ENCODE results near the gene HTR4. TPM values are rescaled to one million over a fixed set of nuclear protein-coding genes. Genes with fewer than 3 reads are reported as not detected.

HTR4 gene
- total RNA-seq, 1 donor from 2014 or later = 0.70 TPM

GRCh38 chr5:148623101-148623500 is 31.2 kb downstream of the HTR4 start:
- DNase-seq (ENCODE audit: low spot score) = no peak
- intact Hi-C loops (cut with DNase I) = no loop called here

DNA sequence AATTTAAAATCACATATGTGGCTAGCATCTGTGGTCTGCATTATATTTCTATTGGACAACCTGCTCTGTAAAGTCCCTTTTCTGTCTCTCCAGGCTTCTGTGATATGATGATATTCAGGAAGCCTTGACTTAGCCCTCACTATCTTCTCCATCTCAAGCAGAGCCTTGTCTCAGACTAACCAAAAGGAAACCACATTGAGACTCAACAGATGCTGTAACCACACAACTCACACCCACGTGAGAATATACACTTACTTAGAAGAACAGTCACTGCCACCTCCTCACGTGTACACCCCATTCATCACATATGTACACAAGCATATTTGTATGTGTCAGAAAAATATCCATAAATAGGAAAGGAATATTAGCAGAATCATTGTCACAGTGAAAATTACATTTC is 33.6 kb downstream of the HTR4 start:
- DNase-seq (ENCODE audit: low spot score) = no peak
- intact Hi-C loops (cut with DNase I) = no loop called here

DNA sequence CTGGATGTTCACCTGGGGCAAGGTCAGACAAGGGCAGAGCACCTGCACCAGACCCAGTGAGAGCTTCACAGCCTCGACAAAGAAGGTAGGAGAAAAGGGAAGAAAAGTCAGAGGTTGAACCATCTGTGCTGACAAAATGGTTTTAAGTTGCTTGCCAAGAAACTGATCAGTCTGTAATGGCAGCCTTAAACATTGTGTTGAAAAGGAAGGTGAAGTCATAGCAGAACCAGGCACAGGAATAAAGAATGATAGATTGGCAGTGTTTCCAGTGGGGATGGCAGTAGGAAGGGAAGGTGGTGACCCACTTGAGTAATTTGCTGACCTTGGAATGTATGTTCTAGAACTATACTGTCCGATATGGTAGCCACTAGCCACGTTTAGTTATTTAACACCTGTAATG is 34.2 kb downstream of the HTR4 start:
- intact Hi-C loops (cut with DNase I) = no loop called here
- no peak for DNase-seq (ENCODE audit: low spot score)

- intact Hi-C loops (cut with DNase I) = no loop called here
- DNase-seq (ENCODE audit: low spot score) = no peak
Measured at GRCh38 chr5:148619484-148619883, 34.8 kb downstream of the HTR4 start.

- intact Hi-C loops (cut with DNase I) = no loop called here
- no peak for DNase-seq (ENCODE audit: low spot score)
Measured at GRCh38 chr5:148615644-148616275, 38.6 kb downstream of the HTR4 start.

GRCh38 chr5:148607406-148607805 is 46.9 kb downstream of the HTR4 start:
- no peak for DNase-seq (ENCODE audit: low spot score)
- intact Hi-C loops (cut with DNase I) = no loop called here

- intact Hi-C loops (cut with DNase I) = no loop called here
- no peak for DNase-seq (ENCODE audit: low spot score)
Measured at GRCh38 chr5:148606296-148606695, 48.0 kb downstream of the HTR4 start.

- intact Hi-C loops (cut with DNase I) = no loop called here
- no peak for DNase-seq (ENCODE audit: low spot score)
Measured at GRCh38 chr5:148599187-148599586, 55.1 kb downstream of the HTR4 start.

GRCh38 chr5:148595697-148596096 is 58.6 kb downstream of the HTR4 start:
- intact Hi-C loops (cut with DNase I) = no loop called here

DNA sequence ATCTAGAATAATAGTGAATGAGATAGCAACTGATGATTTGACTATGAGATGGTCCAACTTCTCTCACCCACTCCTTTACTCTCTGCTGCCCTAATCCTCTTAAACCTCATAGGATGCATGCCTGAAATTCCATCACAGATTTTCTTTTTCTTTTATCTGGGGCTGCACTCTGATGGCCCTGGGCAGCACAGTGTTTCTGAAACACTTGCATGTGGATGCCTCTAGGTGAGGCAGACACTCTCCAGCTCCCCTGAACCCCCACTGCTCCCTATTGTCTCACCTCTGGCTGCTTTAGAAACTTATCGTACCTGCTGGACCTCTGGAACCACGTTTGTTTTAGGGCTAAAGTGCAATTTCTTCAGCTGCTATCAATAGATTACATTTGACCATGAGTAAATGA is 67.5 kb downstream of the HTR4 start:
- intact Hi-C loops (cut with DNase I) = no loop called here
- DNase-seq (ENCODE audit: low spot score) = no peak

More at GRCh38 chr5:148595697-148596096, 58.6 kb downstream of the HTR4 start:
- DNase-seq (ENCODE audit: low spot score) = no peak

DNA sequence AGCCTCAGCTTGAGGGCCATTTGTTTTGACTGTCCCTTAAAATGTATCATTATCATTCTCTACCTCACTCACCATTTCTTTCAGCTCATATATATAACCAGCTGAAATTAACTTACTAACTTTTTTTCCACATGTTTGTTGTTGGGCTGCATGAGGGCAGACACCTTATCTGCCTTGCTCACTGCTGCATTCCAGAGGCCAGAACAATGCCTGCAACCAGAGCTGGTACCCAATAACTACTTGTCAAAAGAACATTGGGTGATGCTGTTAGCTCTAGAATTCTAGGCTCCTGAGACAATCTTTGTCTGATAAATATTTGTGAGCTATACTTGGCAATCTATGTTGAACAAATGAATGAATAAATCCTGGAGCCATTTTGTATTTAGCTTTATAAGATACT is 68.3 kb downstream of the HTR4 start:
- intact Hi-C loops (cut with DNase I) = no loop called here

GRCh38 chr5:148584103-148584502 is 70.2 kb downstream of the HTR4 start:
- intact Hi-C loops (cut with DNase I) = no loop called here

More for the DNA sequence above, 68.3 kb downstream of the HTR4 start:
- DNase-seq (ENCODE audit: low spot score) = no peak

DNA sequence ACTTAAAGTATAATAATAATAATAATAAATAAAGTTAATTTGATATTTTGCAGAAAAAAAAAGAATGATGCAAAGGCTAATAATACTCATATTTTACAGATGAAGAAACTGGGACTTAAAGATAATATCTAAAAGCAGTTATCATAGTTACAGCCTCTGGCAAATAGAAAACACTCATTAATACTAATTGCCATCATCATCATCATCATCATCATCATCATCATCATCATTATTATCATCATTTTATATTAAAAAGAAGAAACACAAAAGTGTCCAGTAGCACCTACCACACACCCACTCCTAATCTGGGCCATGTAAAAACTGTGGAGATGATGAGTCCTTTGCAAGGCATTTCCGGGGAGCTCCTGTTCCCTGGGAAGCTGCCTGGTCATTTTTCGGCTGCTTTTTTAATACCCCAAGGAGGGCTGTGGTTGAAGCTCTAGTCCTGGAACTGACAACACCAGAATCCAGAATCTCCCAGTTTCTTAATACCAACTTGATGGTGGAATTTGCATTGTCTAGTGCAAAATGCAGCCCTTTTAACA is 70.8 kb downstream of the HTR4 start:
- no peak for DNase-seq (ENCODE audit: low spot score)
- intact Hi-C loops (cut with DNase I) = no loop called here

More at GRCh38 chr5:148584103-148584502, 70.2 kb downstream of the HTR4 start:
- no peak for DNase-seq (ENCODE audit: low spot score)

- intact Hi-C loops (cut with DNase I) = no loop called here
- no peak for DNase-seq (ENCODE audit: low spot score)
Measured at GRCh38 chr5:148574167-148574566, 80.2 kb downstream of the HTR4 start.

DNA sequence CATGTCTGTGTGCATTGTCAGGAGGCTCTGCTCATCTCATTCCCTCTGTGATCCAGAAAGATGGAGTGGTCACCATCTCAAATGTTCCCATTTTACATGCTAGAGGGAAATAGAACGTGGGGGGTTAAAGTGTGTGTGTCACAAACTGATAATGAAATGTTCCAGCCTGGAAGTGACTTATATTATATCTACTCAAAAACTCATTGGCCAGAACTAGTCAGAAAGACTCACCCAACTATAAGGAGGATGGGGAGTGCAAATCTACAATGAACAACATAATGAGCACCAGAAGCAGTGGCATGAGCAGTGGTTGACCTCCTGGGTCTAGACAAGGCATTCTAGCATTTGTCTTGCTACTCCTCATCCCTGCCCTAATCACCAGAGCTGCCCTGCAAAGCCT is 81.0 kb downstream of the HTR4 start:
- no peak for DNase-seq (ENCODE audit: low spot score)
- intact Hi-C loops (cut with DNase I) = no loop called here

DNA sequence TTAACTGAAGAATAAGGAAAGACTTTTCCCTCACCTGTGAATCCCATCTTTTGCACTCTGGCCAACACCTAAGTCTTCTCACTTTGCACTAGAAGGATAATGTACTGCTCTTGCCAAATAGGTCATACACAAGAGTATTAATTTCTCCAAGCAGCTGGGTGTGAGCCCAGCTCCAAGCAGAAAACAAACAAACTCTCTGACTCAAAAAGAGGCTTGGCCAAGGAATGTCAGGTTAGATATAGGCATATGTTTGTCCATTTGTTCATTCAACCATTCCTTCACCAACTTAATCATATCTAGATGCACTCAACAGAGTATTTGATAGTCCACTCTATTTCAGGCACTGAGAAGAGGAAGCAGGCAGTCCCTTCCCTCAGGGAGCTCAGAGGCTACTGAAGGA is 84.4 kb downstream of the HTR4 start:
- intact Hi-C loops (cut with DNase I) = no loop called here

GRCh38 chr5:148565148-148565547 is 89.2 kb downstream of the HTR4 start:
- no peak for DNase-seq (ENCODE audit: low spot score)
- intact Hi-C loops (cut with DNase I) = no loop called here

More for the DNA sequence above, 84.4 kb downstream of the HTR4 start:
- DNase-seq (ENCODE audit: low spot score) = no peak

DNA sequence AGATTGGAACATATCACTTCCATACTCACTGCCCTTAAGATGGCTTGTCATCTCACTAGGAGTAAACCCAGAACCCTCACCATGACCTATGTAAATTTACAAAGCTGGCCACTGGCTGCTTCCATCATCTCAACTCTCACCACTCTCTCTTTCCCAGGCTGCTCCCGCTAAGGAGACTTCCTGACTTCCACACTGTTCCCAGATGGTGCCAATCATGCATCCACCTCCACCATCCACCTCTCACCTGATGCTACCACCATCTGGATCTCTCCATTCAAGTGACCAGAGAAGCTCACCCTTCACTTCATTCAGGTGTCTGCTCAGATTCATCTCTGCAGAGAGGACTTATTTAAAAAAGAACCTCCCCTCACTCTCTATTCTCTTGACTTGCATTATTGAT is 91.3 kb downstream of the HTR4 start:
- DNase-seq (ENCODE audit: low spot score) = no peak
- intact Hi-C loops (cut with DNase I) = no loop called here

DNA sequence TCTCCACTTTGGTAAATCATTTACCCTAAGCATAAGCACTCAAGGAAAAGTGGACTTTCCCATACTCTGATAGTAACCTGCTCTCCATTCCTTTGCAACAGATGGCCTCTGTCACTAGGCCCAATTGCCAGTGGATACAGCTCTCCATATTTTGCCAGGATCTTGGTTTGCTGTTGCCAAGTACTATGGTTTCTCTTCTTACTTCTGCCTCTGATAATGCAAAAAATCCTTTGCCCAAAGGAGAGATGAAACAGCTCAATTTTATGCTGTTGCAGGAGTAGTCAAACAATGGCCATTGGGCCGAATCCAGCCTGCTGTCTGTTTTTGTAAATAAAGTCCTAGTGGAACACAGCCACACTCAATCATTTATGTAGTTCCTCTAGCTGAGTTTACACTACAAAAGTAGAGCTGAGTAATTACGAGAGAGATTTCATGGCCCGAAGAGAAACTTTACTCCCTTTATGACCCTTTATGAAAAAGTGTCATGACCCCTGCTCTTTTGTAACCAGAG is 92.5 kb downstream of the HTR4 start:
- DNase-seq (ENCODE audit: low spot score) = no peak
- intact Hi-C loops (cut with DNase I) = no loop called here

GRCh38 chr5:148559461-148559860 is 94.9 kb downstream of the HTR4 start:
- DNase-seq (ENCODE audit: low spot score) = no peak
- intact Hi-C loops (cut with DNase I) = no loop called here

- intact Hi-C loops (cut with DNase I) = no loop called here
Measured at GRCh38 chr5:148558892-148559291, 95.4 kb downstream of the HTR4 start.

DNA sequence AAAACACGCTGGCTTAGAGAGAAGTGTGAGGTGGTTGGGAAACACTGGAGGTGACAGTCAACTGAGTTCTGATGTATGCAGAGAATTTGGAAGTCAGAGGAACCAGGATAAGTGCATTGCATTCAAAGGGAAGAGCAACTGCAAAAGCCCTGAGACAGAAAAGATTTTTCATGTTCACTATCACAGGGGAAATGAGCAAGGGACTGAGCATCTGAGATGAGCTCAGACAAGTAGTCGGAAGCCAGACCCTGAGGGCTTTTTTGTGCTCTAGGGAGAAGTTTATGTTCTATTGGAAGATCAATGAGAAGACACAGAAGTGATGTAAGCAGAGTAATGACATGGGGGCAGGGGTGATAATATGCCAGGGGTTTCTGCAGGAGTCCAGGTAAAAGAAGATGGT is 97.5 kb downstream of the HTR4 start:
- intact Hi-C loops (cut with DNase I) = no loop called here
- DNase-seq (ENCODE audit: low spot score) = no peak

More at GRCh38 chr5:148558892-148559291, 95.4 kb downstream of the HTR4 start:
- no peak for DNase-seq (ENCODE audit: low spot score)

All from cardiac septum (tissue), 1 donor.